WTC11 (cell line): ENCODE results near the gene STPG2. TPM values are rescaled to one million over a fixed set of nuclear protein-coding genes. Genes with fewer than 3 reads are reported as not detected.
"Not testable (repeated sequence)": the region's sequence is repeated elsewhere in the genome, so short reads cannot be mapped to it uniquely, and the experiment has no call there.

Source experiments
- ATAC-seq: fragments of 200-7000 bp; cut with Tn5 transposase; 2 replicates; pipeline ENCODE4 v1.10.0; 2021; ENCODE audit warnings: mild to moderate bottlenecking, moderate library complexity
- CTCF ChIA-PET: fragments of 300-600 bp; sonication (Branson Sonifier 250); formaldehyde crosslinking; loops from one replicate; lab custom pipeline; 2021; ENCODE audit warnings: antibody characterized with exemption; lab: Charles Lee
- POLR2A ChIA-PET: fragments of 350-600 bp; sonication (Branson Sonifier 250); formaldehyde crosslinking; loops from one replicate; lab custom pipeline; 2021; ENCODE audit warnings: antibody characterized with exemption; lab: Charles Lee
- DNase-seq: peaks from one replicate; pipeline ENCODE4 v3.0.0; 2021; ENCODE audit warnings: low spot score
- H3K27ac Mint-ChIP-seq: 2 replicates; pipeline ENCODE4 v1.8.0; 2021; ENCODE audit warnings: mixed read lengths
- H3K27me3 Mint-ChIP-seq: 2 replicates; pipeline ENCODE4 v1.8.0; 2021; ENCODE audit warnings: low read depth, mild to moderate bottlenecking, moderate library complexity, mixed read lengths
- H3K36me3 Mint-ChIP-seq: 2 replicates; pipeline ENCODE4 v1.8.0; 2021; ENCODE audit warnings: mixed read lengths
- H3K4me1 Mint-ChIP-seq: 2 replicates; pipeline ENCODE4 v1.8.0; 2022; ENCODE audit warnings: mixed read lengths
- H3K4me3 Mint-ChIP-seq: 2 replicates; pipeline ENCODE4 v1.8.0; 2021; ENCODE audit warnings: mild to moderate bottlenecking, moderate library complexity, mixed read lengths
- H3K9me3 Mint-ChIP-seq: 2 replicates; pipeline ENCODE4 v1.8.0; 2021; ENCODE audit warnings: mixed read lengths
- CDX4 ChIP-seq: fragments of 250-450 bp; sonication (Bioruptor Pico); IDR thresholded peaks from 2 replicates; pipeline ENCODE4 v1.9.0; 2021; ENCODE audit warnings: moderate library complexity, mild to moderate bottlenecking, inconsistent platforms, borderline replicate concordance
- CREB1 ChIP-seq: sonication (generic); formaldehyde crosslinking; IDR thresholded peaks from 2 replicates; pipeline ENCODE4 v1.8.0; 2023; ENCODE audit warnings: mild to moderate bottlenecking, missing genetic modification reagents
- CREM ChIP-seq: sonication (generic); formaldehyde crosslinking; IDR thresholded peaks from 2 replicates; pipeline ENCODE4 v1.8.1; 2022; ENCODE audit warnings: mild to moderate bottlenecking, missing genetic modification reagents, moderate library complexity
- E2F1 ChIP-seq: sonication (generic); formaldehyde crosslinking; IDR thresholded peaks from 2 replicates; pipeline ENCODE4 v1.8.0; 2022; ENCODE audit warnings: mild to moderate bottlenecking, missing genetic modification reagents
- E2F4 ChIP-seq: sonication (generic); formaldehyde crosslinking; IDR thresholded peaks from 2 replicates; pipeline ENCODE4 v1.8.1; 2022; ENCODE audit warnings: low read depth, mild to moderate bottlenecking, moderate library complexity, missing genetic modification reagents, borderline replicate concordance
- E2F5 ChIP-seq: sonication (generic); formaldehyde crosslinking; IDR thresholded peaks from 2 replicates; pipeline ENCODE4 v1.8.1; 2022; ENCODE audit warnings: mild to moderate bottlenecking, moderate library complexity, missing genetic modification reagents
- ELF4 ChIP-seq: sonication (generic); formaldehyde crosslinking; IDR thresholded peaks from 2 replicates; pipeline ENCODE4 v1.8.1; 2022; ENCODE audit warnings: low read depth, mild to moderate bottlenecking, moderate library complexity, missing genetic modification reagents
- EMX1 ChIP-seq: fragments of 250-450 bp; sonication (Bioruptor Pico); IDR thresholded peaks from 2 replicates; pipeline ENCODE4 v1.8.0; 2021; ENCODE audit warnings: mild to moderate bottlenecking
- FOXJ3 ChIP-seq: sonication (generic); formaldehyde crosslinking; IDR thresholded peaks from 2 replicates; pipeline ENCODE4 v1.9.0; 2021; ENCODE audit warnings: missing genetic modification reagents, mild to moderate bottlenecking, borderline replicate concordance
- GRHL2 ChIP-seq: fragments of 250-450 bp; sonication (Bioruptor Pico); IDR thresholded peaks from 2 replicates; pipeline ENCODE4 v1.8.0; 2022; ENCODE audit warnings: mild to moderate bottlenecking, moderate library complexity; ENCODE audit not compliant: insufficient replicate concordance, severe bottlenecking
- GTF2I ChIP-seq: fragments of 250-450 bp; sonication (Bioruptor Pico); conservative IDR thresholded peaks from 2 replicates; pipeline ENCODE4 v1.4.0; 2021; ENCODE audit warnings: mild to moderate bottlenecking
- IRF1 ChIP-seq: sonication (generic); formaldehyde crosslinking; IDR thresholded peaks from 2 replicates; pipeline ENCODE4 v1.8.0; 2023; ENCODE audit warnings: missing genetic modification reagents
- JAZF1 ChIP-seq: fragments of 250-450 bp; sonication (Bioruptor Pico); IDR thresholded peaks from 2 replicates; pipeline ENCODE4 v1.9.0; 2021; ENCODE audit warnings: moderate library complexity, mild to moderate bottlenecking, inconsistent platforms
- JUN ChIP-seq: sonication (generic); formaldehyde crosslinking; IDR thresholded peaks from 2 replicates; pipeline ENCODE4 v1.8.0; 2023; ENCODE audit warnings: mild to moderate bottlenecking, missing genetic modification reagents
- NFYB ChIP-seq: sonication (generic); formaldehyde crosslinking; conservative IDR thresholded peaks from 2 replicates; pipeline ENCODE4 v1.8.0; 2022; ENCODE audit warnings: low read depth, missing genetic modification reagents
- RELA ChIP-seq: sonication (generic); formaldehyde crosslinking; IDR thresholded peaks from 2 replicates; pipeline ENCODE4 v1.8.1; 2022; ENCODE audit warnings: missing genetic modification reagents, mild to moderate bottlenecking, borderline replicate concordance
- TEAD4 ChIP-seq: sonication (generic); formaldehyde crosslinking; IDR thresholded peaks from 2 replicates; pipeline ENCODE4 v1.8.0; 2022; ENCODE audit warnings: mild to moderate bottlenecking, missing genetic modification reagents
- ZBTB21 ChIP-seq: sonication (generic); formaldehyde crosslinking; IDR thresholded peaks from 2 replicates; pipeline ENCODE4 v1.8.1; 2023; ENCODE audit warnings: mild to moderate bottlenecking, missing genetic modification reagents, borderline replicate concordance
- ZBTB43 ChIP-seq: sonication (generic); formaldehyde crosslinking; IDR thresholded peaks from 2 replicates; pipeline ENCODE4 v1.8.1; 2023; ENCODE audit warnings: mild to moderate bottlenecking, missing genetic modification reagents
- ZMAT4 ChIP-seq: fragments of 250-450 bp; sonication (Bioruptor Pico); IDR thresholded peaks from 2 replicates; pipeline ENCODE4 v1.9.0; 2021; ENCODE audit warnings: mild to moderate bottlenecking
- ZNF138 ChIP-seq: sonication (generic); formaldehyde crosslinking; conservative IDR thresholded peaks from 2 replicates; pipeline ENCODE4 v1.8.1; 2022; ENCODE audit warnings: mild to moderate bottlenecking, moderate library complexity, missing genetic modification reagents
- ZNF232 ChIP-seq: sonication (generic); formaldehyde crosslinking; IDR thresholded peaks from 2 replicates; pipeline ENCODE4 v1.8.0; 2022; ENCODE audit warnings: mild to moderate bottlenecking, missing genetic modification reagents
- ZNF263 ChIP-seq: sonication (generic); formaldehyde crosslinking; IDR thresholded peaks from 2 replicates; pipeline ENCODE4 v1.8.1; 2022; ENCODE audit warnings: low read depth, mild to moderate bottlenecking, moderate library complexity, missing genetic modification reagents
- ZNF281 ChIP-seq: sonication (generic); formaldehyde crosslinking; IDR thresholded peaks from 2 replicates; pipeline ENCODE4 v1.8.0; 2023; ENCODE audit warnings: mild to moderate bottlenecking, missing genetic modification reagents
- total RNA-seq: library from RNA; stranded (reverse); gene quantifications from 3 replicates; pipeline ENCODE4 v1.2.3, GENCODE V29; 2021

The STPG2 gene
- total RNA-seq, 1 experiment from 2014 or later: 0.17 TPM

- CTCF ChIA-PET: no interaction called here
- Mint-ChIP-seq H3K9me3 (peaks cover 5% of the 10 kb centered on the region; the same call in 1 of the 2 replicates), H3K4me1 (no peaks in the 10 kb centered on the region), H3K36me3 (peaks cover 7% of the 10 kb centered on the region; the same call in 1 of the 2 replicates), H3K27me3 (no peaks in the 10 kb centered on the region; the same call in 1 of the 2 replicates), H3K27ac (no peak overlapping the region), H3K4me3 (no peak overlapping the region)
- POLR2A ChIA-PET: no interaction called here
- DNase-seq (no peak), ATAC-seq (no peak)
- TF ChIP-seq EMX1 (CRISPR knock-in tag): no peak
- TF ChIP-seq CDX4 (CRISPR knock-in tag): no peak
- no peak for TF ChIP-seq GTF2I (CRISPR knock-in tag)
- no peak for TF ChIP-seq E2F5 (CRISPR knock-in tag)
- TF ChIP-seq ZNF232: no peak
- no peak for TF ChIP-seq ELF4 (CRISPR knock-in tag)
- no peak for TF ChIP-seq FOXJ3
- no peak for TF ChIP-seq E2F4 (CRISPR knock-in tag)
- no peak for TF ChIP-seq RELA (CRISPR knock-in tag)
- no peak for TF ChIP-seq CREM (CRISPR knock-in tag)
- TF ChIP-seq ZMAT4 (CRISPR knock-in tag): no peak
Observed at GRCh38 chr4:97639961-97640360, 503.3 kb downstream of the STPG2 start.

GRCh38 chr4:97633831-97634230, 509.4 kb downstream of the STPG2 start:
- H3K36me3 Mint-ChIP-seq, POLR2A ChIA-PET, CTCF ChIA-PET, H3K27ac Mint-ChIP-seq, H3K4me1 Mint-ChIP-seq, H3K9me3 Mint-ChIP-seq, H3K27me3 Mint-ChIP-seq, ATAC-seq: not testable (repeated sequence)
- H3K4me3 Mint-ChIP-seq: peak overlapping the region; percentile 66
- DNase-seq: peak; percentile 54

GRCh38 chr4:97627750-97628149, 515.5 kb downstream of the STPG2 start:
- TF ChIP-seq IRF1 (CRISPR knock-in tag) (no peak), ZNF281 (CRISPR knock-in tag) (no peak), JUN (no peak), NFYB (CRISPR knock-in tag) (no peak), ELF4 (CRISPR knock-in tag) (no peak), ZBTB43 (CRISPR knock-in tag) (no peak), ZNF263 (CRISPR knock-in tag) (no peak), GRHL2 (CRISPR knock-in tag) (no peak), ZNF138 (CRISPR knock-in tag) (no peak), CREB1 (CRISPR knock-in tag) (no peak), JAZF1 (CRISPR knock-in tag) (no peak), TEAD4 (CRISPR knock-in tag) (no peak), E2F1 (CRISPR knock-in tag) (no peak), FOXJ3 (no peak), ZBTB21 (CRISPR knock-in tag) (no peak)
- TF ChIP-seq, all 79 proteins: peak for 0
- ATAC-seq (peak; percentile 61), DNase-seq (peak; percentile 11)
- Mint-ChIP-seq H3K27me3 (0 out of 2 replicates have a peak, but pooled peaks cover 2% of the 10 kb centered on the region), H3K4me3 (no peak overlapping the region), H3K36me3 (no peaks in the 10 kb centered on the region), H3K4me1 (peaks cover 11% of the 10 kb centered on the region), H3K9me3 (peaks cover 17% of the 10 kb centered on the region), H3K27ac (no peak overlapping the region)
- ChIA-PET CTCF (no interaction called here), POLR2A (no interaction called here)
